PFSK-1 (cell line): ENCODE measurements around the gene SYCP2.

Experiments used
- FOXP2 ChIP-seq: optimal IDR thresholded peaks from 2 replicates; pipeline ENCODE3; 2011; ENCODE audit warnings: borderline replicate concordance, control low read depth, inconsistent platforms; ENCODE audit not compliant: insufficient read depth; ENCODE audit errors: extremely low read length, extremely low read depth
- POLR2AphosphoS5 ChIP-seq: IDR thresholded peaks from 2 replicates; pipeline ENCODE4 v1.6.1; 2012; ENCODE audit warnings: low read depth, mild to moderate bottlenecking, control low read depth, low read length, moderate library complexity
- REST ChIP-seq, 2 experiments: IDR thresholded peaks; 2 replicates each; pipeline versions ENCODE4 v1.6.1 to v1.8.0; 2011 to 2012; ENCODE audit warnings: low read depth in 2 of 2, low read length in 2 of 2, control low read depth in 1 of 2, inconsistent platforms in 1 of 2, mild to moderate bottlenecking in 1 of 2, moderate library complexity in 1 of 2; ENCODE audit not compliant: insufficient read depth in 1 of 2
- SIN3A ChIP-seq: IDR thresholded peaks from 2 replicates; pipeline ENCODE4 v1.6.1; 2012; ENCODE audit warnings: mild to moderate bottlenecking, low read length, moderate library complexity, borderline replicate concordance; ENCODE audit not compliant: insufficient read depth
- TAF1 ChIP-seq: IDR thresholded peaks from 2 replicates; pipeline ENCODE4 v1.6.1; 2012; ENCODE audit warnings: low read length, control low read depth, borderline replicate concordance; ENCODE audit not compliant: insufficient read depth

- TF ChIP-seq POLR2AphosphoS5: no peak
- no peak for TF ChIP-seq TAF1
- no peak for TF ChIP-seq REST (IDR thresholded peaks at IDR 0.05; ENCODE audit: insufficient read depth in 1 of 2, low read depth in 2 of 2, low read length in 2 of 2)
- TF ChIP-seq SIN3A: no peak
- TF ChIP-seq FOXP2: no peak
Observed at GRCh38 chr20:59884494-59884893, 48.9 kb downstream of the SYCP2 start.
